ENCODE results near the gene FGF8.

DNA sequence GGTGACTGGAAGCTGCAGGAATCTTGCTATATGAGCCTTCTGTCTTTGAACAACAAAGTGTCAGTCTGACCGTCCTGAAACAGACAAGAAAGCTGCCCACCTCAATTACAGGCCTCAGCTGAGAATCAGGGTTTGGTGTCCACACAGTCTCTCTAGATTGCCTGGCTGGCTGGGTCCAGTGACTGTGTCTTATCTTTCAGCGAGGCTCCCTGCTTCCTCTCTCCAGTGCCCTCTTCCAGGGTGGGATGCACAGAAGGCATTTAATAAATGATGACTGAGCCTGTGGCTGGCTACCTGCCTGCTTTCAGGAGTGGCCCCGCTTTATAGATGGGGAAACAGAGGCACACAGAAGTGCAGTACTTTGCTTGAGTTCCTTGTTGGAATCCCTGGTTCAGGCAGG lies 27.4 kb downstream of the FGF8 start:
- TF ChIP-seq, protein P1, sequence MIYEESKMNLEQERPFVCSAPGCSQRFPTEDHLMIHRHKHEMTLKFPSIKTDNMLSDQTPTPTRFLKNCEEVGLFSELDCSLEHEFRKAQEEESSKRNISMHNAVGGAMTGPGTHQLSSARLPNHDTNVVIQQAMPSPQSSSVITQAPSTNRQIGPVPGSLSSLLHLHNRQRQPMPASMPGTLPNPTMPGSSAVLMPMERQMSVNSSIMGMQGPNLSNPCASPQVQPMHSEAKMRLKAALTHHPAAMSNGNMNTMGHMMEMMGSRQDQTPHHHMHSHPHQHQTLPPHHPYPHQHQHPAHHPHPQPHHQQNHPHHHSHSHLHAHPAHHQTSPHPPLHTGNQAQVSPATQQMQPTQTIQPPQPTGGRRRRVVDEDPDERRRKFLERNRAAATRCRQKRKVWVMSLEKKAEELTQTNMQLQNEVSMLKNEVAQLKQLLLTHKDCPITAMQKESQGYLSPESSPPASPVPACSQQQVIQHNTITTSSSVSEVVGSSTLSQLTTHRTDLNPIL (CRISPR knock-in tag; IDR thresholded peaks at IDR 0.05; ENCODE audit: low read depth), result no peak
- TF ChIP-seq ZFP30 (CRISPR knock-in tag; IDR thresholded peaks at IDR 0.05) (no peak), TCF4 (CRISPR knock-in tag; IDR thresholded peaks at IDR 0.05; ENCODE audit: borderline replicate concordance) (no peak), ZNF70 (CRISPR knock-in tag; IDR thresholded peaks at IDR 0.05) (no peak)
